HepG2 (cell line): ENCODE data around the gene CPXCR1. TPM values are rescaled to one million over a fixed set of nuclear protein-coding genes. Genes with fewer than 3 reads are reported as not detected.
"Not testable (repeated sequence)": the region's sequence is repeated elsewhere in the genome, so short reads cannot be mapped to it uniquely, and the experiment has no call there.

ENCODE experiments used
- ATAC-seq: fragments of 200-7000 bp; cut with Tn5 transposase; 3 replicates; pipeline ENCODE4 v1.9.1; 2020; ENCODE audit warnings: mild to moderate bottlenecking, moderate library complexity
- BruUV-seq: library from RNA; stranded (reverse); fragments of 400-500 nt; replicated peaks from 2 replicates; lab custom pipeline; 2021; lab: Mats Ljungman, UMichigan
- CTCF ChIA-PET: fragments of 300-600 bp; formaldehyde crosslinking; extraction: SDS; loops from one replicate; lab custom pipeline; 2021; ENCODE audit warnings: low total read pairs, inconsistent platforms, low intra/inter-chr PET ratio; lab: Yijun Ruan, JAX
- POLR2A ChIA-PET: fragments of 350-600 bp; sonication (Branson Sonifier 250); formaldehyde crosslinking; loops from one replicate; lab custom pipeline; 2020; ENCODE audit warnings: antibody characterized with exemption, inconsistent platforms; lab: Yijun Ruan, JAX
- DNase-seq: peaks from one replicate; pipeline ENCODE4 v3.0.0-alpha.2; 2015; ENCODE audit warnings: low spot score
- FAIRE-seq: peaks from 3 replicates; lab custom pipeline; 2011; peaks lifted over from hg19 to GRCh38; lab: Jason Lieb, UNC
- H2AFZ ChIP-seq: one replicate; pipeline ENCODE4 v1.6.1; 2011; ENCODE audit warnings: low read length, inconsistent platforms
- H3K27ac ChIP-seq: fragments of 300-600 bp; 3 replicates; pipeline ENCODE4 v1.8.0; 2011; ENCODE audit warnings: mixed run types, mild to moderate bottlenecking, mixed read lengths, low read length, inconsistent platforms; ENCODE audit not compliant: insufficient read depth; ENCODE audit errors: extremely low read length
- H3K27me3 ChIP-seq, 2 experiments: fragments of 200-600 bp in 1 of 2; 2 replicates in 1 of 2; 3 replicates in 1 of 2; pipeline versions ENCODE4 v1.6.0 to v1.8.0; 2011; ENCODE audit warnings: low read length in 2 of 2, mild to moderate bottlenecking in 2 of 2, moderate library complexity in 2 of 2, inconsistent platforms in 1 of 2; ENCODE audit not compliant: insufficient read depth in 2 of 2, control insufficient read depth in 1 of 2
- H3K36me3 ChIP-seq, 2 experiments: fragments of 200-600 bp in 1 of 2; replicated peaks in 1 of 2; 2 replicates in 1 of 2; 3 replicates in 1 of 2; pipeline versions ENCODE4 v1.5.1 to v1.8.0; 2011; ENCODE audit warnings: low read length in 2 of 2, inconsistent platforms in 1 of 2; ENCODE audit not compliant: insufficient read depth in 2 of 2, control insufficient read depth in 1 of 2
- H3K4me1 ChIP-seq: 2 replicates; pipeline ENCODE4 v1.5.1; 2012; ENCODE audit warnings: low read length, inconsistent platforms; ENCODE audit not compliant: insufficient read depth
- H3K4me2 ChIP-seq: 2 replicates; pipeline ENCODE4 v1.6.0; 2011; ENCODE audit warnings: low read depth, low read length, inconsistent platforms
- H3K4me3 ChIP-seq, 3 experiments: fragments of 200-600 bp in 1 of 3; sonication (generic), shearing (Covaris generic) in 1 of 3; replicated peaks in 1 of 3; 2 replicates each; pipeline ENCODE4 v1.5.1; 2011 to 2016; ENCODE audit warnings: low read length in 3 of 3, inconsistent platforms in 2 of 3, low read depth in 2 of 3, mild to moderate bottlenecking in 2 of 3, control low read depth in 1 of 3, mixed read lengths in 1 of 3; ENCODE audit not compliant: insufficient read depth in 1 of 3
- H3K79me2 ChIP-seq: one replicate; pipeline ENCODE4 v1.6.1; 2011; ENCODE audit warnings: low read length, inconsistent platforms; ENCODE audit not compliant: insufficient read depth
- H3K9ac ChIP-seq: 2 replicates; pipeline ENCODE4 v1.6.0; 2011; ENCODE audit warnings: mild to moderate bottlenecking, low read depth, low read length, inconsistent platforms; ENCODE audit not compliant: insufficient read depth
- H3K9me3 ChIP-seq: 2 replicates; pipeline ENCODE4 v1.5.1; 2012; ENCODE audit warnings: mild to moderate bottlenecking, low read length
- H4K20me1 ChIP-seq: 2 replicates; pipeline ENCODE4 v1.6.0; 2011; ENCODE audit warnings: inconsistent platforms, mild to moderate bottlenecking, low read length, moderate library complexity; ENCODE audit not compliant: insufficient read depth
- HDAC2 ChIP-seq: sonication (generic); formaldehyde crosslinking; IDR thresholded peaks from 2 replicates; pipeline ENCODE4 v1.4.0; 2020; ENCODE audit warnings: missing genetic modification reagents
- WGBS: methylation state at CpG from one replicate; pipeline ENCODE4 v1.1.6; 2017; ENCODE audit warnings: low lambda C conversion rate; 5-methylcytosine and 5-hydroxymethylcytosine counted together
- in situ Hi-C: cut with HindIII; loops from 2 replicates; pipeline ENCODE4 v1.10.0; 2017; ENCODE audit warnings: low pct_unique_long_range_greater_than_20kb; ENCODE audit not compliant: extremely low pct_ligation_motif_present
- intact Hi-C: fragments of 100-400 bp; cut with micrococcal nuclease; formaldehyde crosslinking; loops from one replicate; pipeline ENCODE4 v1.10.0; 2022; ENCODE audit not compliant: unreplicated experiment
- polyA plus RNA-seq, 8 experiments: library from polyadenylated mRNA; depleted of rRNA in 3 of 8; stranded (reverse) in 7 of 8; unstranded in 1 of 8; fragments of >200 nt; fragmentation: Illumina TruSeq in 4 of 8; extraction: Trizol in 4 of 8; gene quantifications; 2 replicates each; pipeline versions ENCODE4 v1.2.1 to v1.2.3, GENCODE V29; 2011 to 2016; ENCODE audit warnings: low read depth in 4 of 8, missing spikeins in 1 of 8, mixed read lengths in 1 of 8; ENCODE audit not compliant: insufficient read depth in 1 of 8
- total RNA-seq, 5 experiments: library from RNA; depleted of rRNA; stranded (reverse); fragments of >200 nt; fragmentation: Illumina TruSeq; extraction: Trizol; gene quantifications; 2 replicates each; pipeline ENCODE4 v1.2.3, GENCODE V29; 2016; ENCODE audit warnings: low read depth in 1 of 5

Gene CPXCR1
- total and polyA plus RNA-seq, 2 of the 13 experiments (the other 11 are each of a cell fraction or from before 2014, with no cell fraction given): not detected

- intact Hi-C loops: no loop called here
- Histone ChIP-seq H2AFZ (no peak overlapping the region), H3K4me2 (no peak overlapping the region), H3K4me1 (no peaks in the 10 kb centered on the region), H3K36me3 (no peaks in the 10 kb centered on the region), H3K4me3 (no peak overlapping the region), H3K79me2 (no peaks in the 10 kb centered on the region), H4K20me1 (no peaks in the 10 kb centered on the region), H3K27ac (no peak overlapping the region), H3K9me3 (no peaks in the 10 kb centered on the region), H3K9ac (no peak overlapping the region), H3K27me3 (no peaks in the 10 kb centered on the region)
- CTCF ChIA-PET: no interaction called here
- in situ Hi-C loops: no loop called here
- WGBS: no CpG with 5 or more reads among the region's 4 CpGs
- FAIRE-seq (no peak), DNase-seq (no peak), ATAC-seq (no peak)
- no peak for TF ChIP-seq HDAC2 (CRISPR knock-in tag)
- POLR2A ChIA-PET: no interaction called here
- BruUV-seq: no TSS peak
These were observed 11.2 kb upstream of the CPXCR1 start for GRCh38 chrX:88735835-88736234.

DNA sequence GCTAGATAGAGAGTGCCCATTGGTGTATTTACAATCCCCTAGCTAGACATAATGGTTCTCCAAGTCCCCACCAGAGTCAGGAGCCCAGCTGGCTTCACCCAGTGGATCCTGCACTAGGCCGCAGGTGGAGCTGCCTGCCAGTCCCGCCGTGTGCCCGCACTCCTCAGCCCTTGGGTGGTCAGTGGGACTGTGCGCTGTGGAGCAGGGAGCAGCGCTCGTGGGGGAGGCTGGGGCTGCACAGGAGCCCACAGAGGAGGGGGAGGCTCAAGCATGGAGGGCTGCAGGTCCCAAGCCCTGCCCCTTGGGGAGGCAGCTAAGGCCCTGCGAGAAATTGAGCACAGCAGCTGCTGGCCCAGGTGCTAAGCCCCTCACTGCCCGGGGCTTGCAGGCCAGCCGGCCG is 810 bp upstream of the CPXCR1 start:
- POLR2A ChIA-PET, H3K9ac ChIP-seq, H3K9me3 ChIP-seq, H3K4me1 ChIP-seq, H4K20me1 ChIP-seq, CTCF ChIA-PET, in situ Hi-C loops, intact Hi-C loops, FAIRE-seq, H2AFZ ChIP-seq, H3K4me3 ChIP-seq, BruUV-seq, H3K4me2 ChIP-seq, H3K27ac ChIP-seq, DNase-seq, H3K79me2 ChIP-seq, H3K27me3 ChIP-seq, H3K36me3 ChIP-seq, ATAC-seq: not testable (repeated sequence)
- WGBS: no CpG with 5 or more reads among the region's 11 CpGs

GRCh38 chrX:88752339-88752738 is 5.3 kb downstream of the CPXCR1 start:
- H3K4me1 ChIP-seq, H2AFZ ChIP-seq, H3K4me3 ChIP-seq, FAIRE-seq, ATAC-seq, H3K9me3 ChIP-seq, POLR2A ChIA-PET, H3K27me3 ChIP-seq, H3K27ac ChIP-seq, H3K9ac ChIP-seq, H3K36me3 ChIP-seq, intact Hi-C loops, H3K79me2 ChIP-seq, CTCF ChIA-PET, DNase-seq, in situ Hi-C loops, BruUV-seq, H4K20me1 ChIP-seq, H3K4me2 ChIP-seq: not testable (repeated sequence)
- WGBS: 62% methylated on average over 5 of the region's 5 CpGs
